HCEC 1CT (cell line): ENCODE measurements around the gene EME2.

Source experiments
- DNase-seq: peaks from one replicate; pipeline ENCODE4 v3.0.0-alpha.2; 2017

The EME2 gene

DNA sequence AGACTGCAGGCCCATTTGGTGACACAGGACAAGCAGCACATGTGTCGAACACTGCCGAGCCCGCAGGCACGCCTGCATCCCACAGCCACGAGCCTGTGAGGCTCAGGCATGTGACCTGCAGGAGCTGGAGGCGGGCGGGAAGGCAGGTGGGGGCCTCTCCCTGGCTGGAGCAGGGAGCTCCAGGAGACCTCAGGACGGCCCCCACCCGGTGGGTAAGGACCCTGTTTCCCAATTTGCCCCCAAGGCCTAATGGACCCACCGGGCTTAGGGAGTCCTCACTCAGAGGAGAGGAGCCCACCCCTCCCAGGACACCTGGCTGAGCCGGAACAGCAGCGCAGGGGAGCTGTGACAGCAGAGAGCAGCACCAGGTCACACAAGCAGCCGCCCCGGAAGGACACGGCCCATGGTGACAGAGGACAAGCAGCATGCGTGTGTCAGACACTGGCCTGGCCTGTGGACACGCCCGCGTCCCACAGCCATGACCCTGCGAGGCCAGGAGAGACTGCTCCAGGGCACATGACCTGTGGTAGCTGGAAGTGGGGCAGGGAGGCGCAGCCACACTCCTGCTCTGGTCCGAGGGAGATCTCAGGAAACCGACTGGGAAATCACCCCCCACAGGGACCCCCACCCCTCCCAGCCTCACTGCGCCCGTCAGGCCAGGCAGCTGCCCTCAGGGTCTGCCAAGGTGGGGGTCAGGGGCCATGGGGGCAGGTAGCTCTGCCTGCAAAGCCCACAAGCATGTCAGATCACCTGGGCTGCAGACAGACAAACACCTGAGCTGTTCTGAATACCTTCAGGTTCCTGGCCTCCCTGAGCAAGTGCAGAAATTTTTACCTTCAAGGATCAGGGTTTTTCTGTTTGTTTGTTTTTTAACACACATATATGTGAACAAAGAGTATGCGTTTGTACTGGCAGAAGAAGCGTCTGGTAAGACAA is 7.4 kb downstream of the EME2 start:
- no peak for DNase-seq

DNA sequence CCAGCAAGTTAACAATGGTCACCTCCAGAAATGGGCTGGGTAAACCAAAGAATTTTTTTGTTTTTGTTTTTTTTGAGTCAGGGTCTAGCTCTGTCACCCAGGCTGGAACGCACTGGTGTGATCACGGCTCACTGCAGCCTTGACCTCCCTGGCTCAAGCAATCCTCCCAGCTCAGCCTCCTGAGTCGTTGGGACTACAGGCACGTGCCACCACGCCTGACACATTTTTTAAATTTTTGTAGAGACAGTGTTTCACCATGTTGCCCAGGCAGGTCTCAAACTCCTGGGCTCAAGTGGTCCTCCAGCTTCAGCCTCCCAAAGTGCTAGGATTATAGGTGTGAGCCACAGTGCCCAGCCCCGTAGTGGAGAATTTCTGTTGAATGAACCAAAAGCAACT is 8.1 kb downstream of the EME2 start:
- no peak for DNase-seq

DNA sequence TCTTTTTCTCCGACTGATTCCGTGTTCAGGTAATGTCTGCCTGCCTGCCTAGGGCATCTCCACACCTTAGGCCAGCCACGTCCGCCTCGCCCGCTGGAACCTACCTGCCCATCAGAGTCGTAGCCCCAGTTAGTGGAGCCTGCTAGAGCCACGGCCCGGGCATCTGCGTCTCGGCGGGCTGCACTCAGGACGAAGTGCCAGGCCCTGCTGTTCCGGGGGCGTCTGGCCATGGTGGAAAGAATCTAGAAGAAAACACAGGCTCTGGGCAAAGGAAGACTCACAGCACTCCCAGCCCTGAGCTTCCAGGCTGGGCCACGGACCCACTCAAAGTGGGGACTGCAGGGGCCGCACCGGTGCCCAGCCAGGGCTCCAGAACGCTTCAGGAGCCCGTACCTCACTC is 8.6 kb downstream of the EME2 start:
- DNase-seq: no peak

DNA sequence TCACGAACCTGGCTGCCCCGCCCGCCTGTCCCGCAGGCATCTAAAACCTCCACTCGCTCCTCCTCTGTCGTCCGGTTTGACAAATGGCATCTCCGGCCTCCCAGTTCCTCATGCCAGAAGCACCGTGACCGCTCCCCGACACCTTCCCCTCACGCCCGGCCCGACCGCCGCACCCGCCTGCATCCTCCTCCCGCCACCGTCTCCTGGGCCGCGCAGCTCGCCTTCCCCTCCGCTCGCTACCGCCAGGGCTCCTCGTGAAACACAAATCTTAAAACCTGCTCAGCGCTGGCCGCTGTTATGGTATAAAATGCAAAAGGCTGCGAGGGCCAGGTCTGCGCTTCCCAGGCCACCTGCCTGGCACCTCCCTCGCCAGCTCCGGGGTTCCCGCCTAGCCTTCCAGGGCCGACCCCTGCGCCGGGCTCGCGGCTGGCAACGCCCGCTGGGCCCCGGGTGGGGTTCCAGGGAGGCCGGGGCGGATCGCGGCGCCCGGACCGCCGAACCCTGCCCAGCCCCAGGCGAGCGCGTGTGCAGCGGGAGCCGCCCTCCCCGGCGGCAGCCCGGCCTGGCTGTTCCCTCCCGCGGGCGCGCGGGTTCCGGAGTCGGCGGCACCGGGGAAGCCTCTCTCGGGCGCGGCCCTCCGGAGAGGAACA is 9.3 kb downstream of the EME2 start:
- DNase-seq: peak; percentile 23

DNA sequence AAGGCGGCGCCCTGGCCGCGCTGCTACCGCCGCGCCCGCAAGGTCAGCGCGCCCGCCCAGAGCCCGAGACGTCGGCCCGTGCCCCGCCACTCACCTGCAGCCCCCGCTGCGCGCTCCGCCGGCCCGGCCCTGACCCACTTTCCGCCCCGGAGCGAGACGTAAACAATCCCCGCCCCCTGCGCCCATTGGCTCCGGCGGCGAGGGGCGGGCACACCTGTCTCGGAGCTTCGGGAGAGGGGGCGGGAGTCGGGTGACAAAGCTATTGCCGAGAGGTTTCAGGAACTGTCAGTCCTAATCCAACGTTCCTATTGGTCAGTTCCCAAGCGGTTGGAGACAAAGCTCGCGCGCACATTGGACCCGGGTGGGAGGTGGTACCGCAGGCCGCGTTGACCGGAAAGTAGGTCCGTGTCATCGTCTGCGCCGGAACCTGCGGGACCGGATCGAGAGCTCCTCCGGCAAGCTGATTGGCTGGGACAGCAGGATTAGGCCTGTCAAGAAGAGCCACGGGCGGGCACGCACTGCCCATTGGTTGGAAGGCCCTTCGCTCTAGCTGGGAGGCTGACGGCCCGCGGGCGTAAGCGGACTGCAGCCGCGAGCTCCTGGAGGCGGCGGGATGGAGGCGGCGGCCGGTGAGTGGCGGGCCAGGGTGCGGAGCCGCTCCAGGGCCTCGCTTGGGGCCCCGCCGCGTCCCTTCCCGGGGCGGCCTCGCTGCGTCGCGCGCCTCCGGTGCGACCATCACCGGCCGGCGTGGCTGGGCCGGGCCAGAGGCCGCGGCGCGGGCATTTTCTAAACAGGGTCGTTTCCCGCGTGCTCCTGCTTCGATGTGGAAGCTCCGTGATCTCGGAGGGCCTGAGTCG is 10.0 kb downstream of the EME2 start, which contains the start of the genes NUBP2 and SPSB3:
NUBP2 (plus strand) TSS at position 553 of the 857 bp plus-strand sequence; CDS start at position 614, 61 bp downstream.
SPSB3 (minus strand) TSS at position 164 of the 857 bp plus-strand sequence. CDS start 1,088 bp downstream, outside the sequence.
- peak; percentile 100 for DNase-seq

DNA sequence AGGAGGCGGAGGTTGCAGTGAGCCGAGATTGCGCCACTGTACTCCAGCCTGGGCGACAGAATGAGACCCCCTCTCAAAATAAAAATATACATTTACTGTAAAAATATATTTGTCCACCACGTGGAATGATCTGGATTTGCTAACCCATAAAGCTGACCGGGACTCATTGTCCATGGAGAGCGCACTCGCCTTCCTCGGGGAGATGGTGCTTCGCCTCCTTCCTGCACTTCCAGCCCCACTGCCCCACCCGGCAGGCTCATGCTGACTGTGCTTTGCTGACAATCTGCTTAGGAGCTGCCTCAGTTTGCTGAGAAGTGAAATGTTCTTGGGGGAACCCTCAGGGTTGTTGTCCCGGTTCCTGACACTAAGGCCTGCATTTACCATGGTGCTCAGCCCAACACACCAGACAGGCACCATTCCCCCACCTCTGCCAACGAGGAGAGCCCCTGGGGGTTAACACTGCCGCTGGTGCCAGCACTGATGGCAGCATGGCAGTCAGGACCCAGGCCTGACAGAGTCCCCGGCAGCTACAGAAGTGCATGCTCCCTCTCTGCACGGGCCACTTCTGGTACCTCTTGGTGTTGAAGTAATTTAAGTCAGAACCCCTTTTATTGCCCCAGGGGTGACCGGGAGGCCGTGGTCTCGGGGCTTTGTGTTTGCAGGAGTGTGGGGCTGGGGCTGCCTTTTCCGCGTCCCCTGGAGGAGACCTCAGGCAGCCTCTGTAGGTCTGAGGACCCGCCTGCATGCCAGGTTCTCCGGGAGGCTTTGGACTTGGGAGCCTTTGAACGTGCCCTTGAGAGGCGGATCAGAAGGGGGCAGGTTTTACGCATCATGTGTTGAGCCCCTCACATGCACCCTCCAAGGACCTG is 12.6 kb downstream of the EME2 start:
- no peak for DNase-seq

- no peak for DNase-seq
Measured at GRCh38 chr16:1785846-1786170, 13.2 kb downstream of the EME2 start.

GRCh38 chr16:1786242-1787055 is 13.8 kb downstream of the EME2 start:
- DNase-seq: no peak

- DNase-seq: no peak
Measured at GRCh38 chr16:1787056-1787321, 14.4 kb downstream of the EME2 start.

GRCh38 chr16:1787322-1788094 is 14.9 kb downstream of the EME2 start:
- DNase-seq: no peak

DNA sequence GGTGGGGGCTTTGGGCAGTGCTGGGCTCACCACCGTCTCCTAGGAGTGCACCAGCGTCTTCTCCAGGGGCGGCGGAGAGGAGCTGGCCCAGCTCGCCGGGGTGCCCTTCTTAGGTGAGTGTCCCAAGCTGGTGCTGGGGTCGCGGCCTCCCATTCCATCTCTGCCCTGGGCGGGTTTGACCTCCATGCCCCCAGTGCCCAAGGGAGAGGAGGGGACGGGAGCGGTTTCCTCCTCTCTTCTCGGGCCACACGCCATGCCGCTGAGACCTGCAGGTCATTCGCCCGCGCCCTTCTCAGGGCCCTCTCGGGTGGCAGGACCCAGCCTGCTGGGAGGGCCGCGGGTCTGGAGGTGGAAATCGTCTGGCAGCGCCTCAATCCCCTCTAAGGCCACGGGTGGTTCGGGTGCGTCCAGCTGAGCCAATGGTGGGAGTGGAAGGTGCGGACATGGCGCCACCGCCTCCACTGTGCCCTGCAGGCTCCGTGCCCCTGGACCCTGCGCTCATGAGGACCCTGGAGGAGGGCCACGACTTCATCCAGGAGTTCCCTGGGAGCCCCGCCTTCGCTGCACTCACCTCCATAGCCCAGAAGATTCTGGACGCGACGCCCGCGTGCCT is 15.6 kb downstream of the EME2 start:
- no peak for DNase-seq

DNA sequence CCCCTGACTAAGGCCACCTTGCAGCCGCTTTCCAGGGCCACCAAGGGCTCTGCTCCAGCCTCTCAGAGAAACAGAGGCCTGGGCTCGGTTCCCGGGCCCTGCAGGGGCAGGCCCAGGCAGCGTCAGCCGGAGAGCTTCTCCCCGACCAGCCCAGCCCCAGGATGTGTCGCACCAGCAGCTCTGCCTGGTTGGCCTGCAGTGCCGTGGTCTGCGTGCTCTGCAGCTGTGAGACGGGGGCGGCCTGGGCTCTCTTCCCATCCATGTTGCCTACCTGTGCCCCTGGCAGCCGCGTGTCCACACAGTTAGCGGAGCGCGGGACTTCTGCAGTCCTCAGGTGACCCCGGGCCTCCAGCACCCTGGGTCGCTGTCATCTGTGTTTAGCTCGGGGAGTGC is 16.1 kb downstream of the EME2 start:
- DNase-seq: no peak

GRCh38 chr16:1789643-1790045 is 17.0 kb downstream of the EME2 start:
- DNase-seq: no peak

DNA sequence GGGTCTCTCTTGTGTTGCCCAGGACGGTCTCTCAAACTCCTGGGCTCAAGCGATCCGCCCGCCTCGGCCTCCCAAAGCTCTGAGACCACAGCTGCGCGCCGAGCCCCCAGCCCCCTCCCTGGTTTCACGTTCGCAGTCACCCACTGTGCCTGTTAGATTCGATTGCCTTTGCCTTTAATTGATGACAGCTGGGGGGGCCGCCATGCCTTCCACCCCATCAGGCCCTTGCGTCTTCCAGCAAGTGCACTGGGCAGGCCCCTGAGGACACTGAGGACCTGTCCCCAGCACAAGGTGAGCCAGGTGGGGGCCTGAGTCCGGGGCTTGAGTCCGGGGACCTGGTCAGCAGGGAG is 17.6 kb downstream of the EME2 start:
- DNase-seq: no peak

GRCh38 chr16:1790611-1791255 is 18.1 kb downstream of the EME2 start:
- no peak for DNase-seq

- DNase-seq: no peak
Measured at GRCh38 chr16:1791256-1791942, 18.8 kb downstream of the EME2 start.

DNA sequence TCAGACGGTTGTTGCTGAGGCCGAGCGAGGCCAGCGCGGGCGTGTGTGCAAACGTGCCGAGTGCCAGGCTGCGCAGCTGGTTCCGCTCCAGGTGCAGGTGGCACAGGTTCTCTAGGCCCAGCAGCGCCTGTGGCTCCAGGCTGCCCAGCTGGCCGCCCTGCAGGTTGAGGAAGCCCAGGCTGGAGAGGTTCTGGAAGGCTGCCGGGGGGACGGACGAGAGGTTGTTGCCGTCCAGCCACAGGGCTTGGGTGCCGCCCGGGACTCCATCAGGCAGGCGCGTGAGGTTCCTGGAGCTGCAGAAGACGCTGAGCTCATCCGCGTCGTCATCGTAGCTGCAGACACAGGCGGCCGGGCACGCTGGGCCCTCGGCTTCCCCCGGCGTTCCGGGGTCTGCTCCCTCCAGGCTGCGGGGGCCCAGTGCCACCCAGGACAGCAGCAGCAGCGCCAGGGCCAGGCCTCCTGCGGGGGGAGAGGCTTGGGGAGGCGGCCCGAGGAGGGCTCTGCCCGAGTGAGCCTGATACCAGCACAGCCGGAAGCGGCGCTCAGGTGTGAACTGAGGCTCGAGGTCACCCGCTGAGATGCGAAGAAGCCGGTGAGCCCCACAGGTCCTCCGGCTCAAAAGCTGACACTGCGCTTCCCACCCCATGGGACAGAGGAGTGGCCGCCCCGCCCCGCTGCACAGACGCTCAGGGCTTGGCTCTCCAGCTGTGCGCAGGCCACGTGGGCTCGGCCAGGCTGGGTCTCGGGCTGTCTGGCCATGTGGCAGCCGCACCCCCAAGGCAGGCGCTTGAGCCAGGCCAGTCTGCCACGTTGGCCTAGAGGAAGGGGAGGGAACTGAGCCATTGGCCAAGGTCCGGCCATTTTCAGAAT is 19.6 kb downstream of the EME2 start:
- no peak for DNase-seq
